NCI-H345 treated with DMSO at 0.1 percent for 48 hours (cell line): ENCODE data around the gene CDKN2AIPNL.

Experiments
- DNase-seq: peaks from one replicate; lab custom pipeline; 2025; ENCODE audit not compliant: unreplicated experiment; lab: John Stamatoyannopoulos, UW

Gene CDKN2AIPNL

GRCh38 chr5:134411546-134412266 lies at the start of gene CDKN2AIPNL:
TSS of gene CDKN2AIPNL (minus strand) at chr5:134411881. CDS start at chr5:134411854, 27 bp downstream.
- peak; percentile 74 for DNase-seq

GRCh38 chr5:134460551-134460950 lies 48.9 kb upstream of the CDKN2AIPNL start:
- DNase-seq: no peak

- no peak for DNase-seq
These were observed 47.8 kb upstream of the CDKN2AIPNL start for GRCh38 chr5:134459491-134459890.

- no peak for DNase-seq
These were observed 47.3 kb upstream of the CDKN2AIPNL start for GRCh38 chr5:134459010-134459403.

GRCh38 chr5:134458234-134459009 lies 46.7 kb upstream of the CDKN2AIPNL start:
- DNase-seq: no peak

- no peak for DNase-seq
These were observed 46.1 kb upstream of the CDKN2AIPNL start for GRCh38 chr5:134457801-134458200.

- no peak for DNase-seq
These were observed 45.1 kb upstream of the CDKN2AIPNL start for GRCh38 chr5:134456825-134457224.

- DNase-seq: no peak
These were observed 43.8 kb upstream of the CDKN2AIPNL start for GRCh38 chr5:134455466-134455865.

- no peak for DNase-seq
These were observed 41.3 kb upstream of the CDKN2AIPNL start for GRCh38 chr5:134453016-134453415.

GRCh38 chr5:134451936-134452505 lies 40.3 kb upstream of the CDKN2AIPNL start:
- no peak for DNase-seq

- DNase-seq: no peak
These were observed 39.7 kb upstream of the CDKN2AIPNL start for GRCh38 chr5:134451225-134451935.

- no peak for DNase-seq
These were observed 38.7 kb upstream of the CDKN2AIPNL start for GRCh38 chr5:134450374-134450773.

- no peak for DNase-seq
These were observed 37.5 kb upstream of the CDKN2AIPNL start for GRCh38 chr5:134449167-134449566.

- no peak for DNase-seq
These were observed 36.3 kb upstream of the CDKN2AIPNL start for GRCh38 chr5:134447815-134448520.

GRCh38 chr5:134446938-134447337 lies 35.3 kb upstream of the CDKN2AIPNL start:
- DNase-seq: no peak

GRCh38 chr5:134445856-134446818 lies 34.5 kb upstream of the CDKN2AIPNL start:
- no peak for DNase-seq

- DNase-seq: no peak
These were observed 33.3 kb upstream of the CDKN2AIPNL start for GRCh38 chr5:134444941-134445471.

- DNase-seq: no peak
These were observed 28.6 kb upstream of the CDKN2AIPNL start for GRCh38 chr5:134440201-134440755.

- DNase-seq: peak; percentile 62
These were observed 27.6 kb upstream of the CDKN2AIPNL start for GRCh38 chr5:134439210-134439654.
